ENCODE measurements around the gene MSI2. TPM values are rescaled to one million over a fixed set of nuclear protein-coding genes. Genes with fewer than 3 reads are reported as not detected.

Gene MSI2
- total RNA-seq, 2 experiments from 2014 or later, result 131 to 164 TPM

GRCh38 chr17:57657211-57657610 is 400.9 kb downstream of the MSI2 start:
- no peak overlapping the region for H3K4me2 ChIP-seq (ENCODE audit: low read length)
- H3K4me1 ChIP-seq (ENCODE audit: insufficient read depth, low read length, poor library complexity, severe bottlenecking), result no peaks in the 10 kb centered on the region
- TF ChIP-seq EZH2phosphoT487 (IDR thresholded peaks at IDR 0.05; ENCODE audit: borderline replicate concordance, low read depth, low read length), result no peak
- TF ChIP-seq CTCF (conservative IDR thresholded peaks at IDR 0.05; ENCODE audit: low read length), result no peak
- H3K27ac ChIP-seq (ENCODE audit: low read depth, low read length, poor library complexity, severe bottlenecking), result no peak overlapping the region
- ChIA-PET POLR2A (no interaction called here), CTCF (ENCODE audit: unreplicated experiment) (interaction anchor here (0.6 kb wide), 1 partner anchor 21 kb away, joined by 3 read pairs; no protein-coding TSS in a partner anchor)
- H3K4me3 ChIP-seq (ENCODE audit: low read depth, low read length, poor library complexity, severe bottlenecking), result no peak overlapping the region
- no peaks in the 10 kb centered on the region for H4K20me1 ChIP-seq (ENCODE audit: insufficient read depth, low read length)
- BruUV-seq (replicated peaks), result no TSS peak
- H2AFZ ChIP-seq (ENCODE audit: low read length), result no peak overlapping the region
- H3K9me2 ChIP-seq (ENCODE audit: insufficient read depth, low read length), result no peaks in the 10 kb centered on the region
- no peaks in the 10 kb centered on the region for H3K9me3 ChIP-seq (ENCODE audit: low read length)
- intact Hi-C loops (cut with micrococcal nuclease; ENCODE audit: unreplicated experiment), result no loop called here
- DNase-seq (ENCODE audit: low spot score), result no peak
- H3K79me2 ChIP-seq (ENCODE audit: insufficient read depth, low read depth, low read length), result no peaks in the 10 kb centered on the region
- no peaks in the 10 kb centered on the region for H3K36me3 ChIP-seq (ENCODE audit: insufficient read depth, low read length)

- H3K36me3 ChIP-seq (ENCODE audit: insufficient read depth, low read length), result no peaks in the 10 kb centered on the region
- peaks cover 23% of the 10 kb centered on the region for H3K4me1 ChIP-seq (ENCODE audit: insufficient read depth, low read length, poor library complexity, severe bottlenecking)
These were observed 405.7 kb downstream of the MSI2 start for GRCh38 chr17:57662041-57662440.

More at GRCh38 chr17:57662041-57662440, 405.7 kb downstream of the MSI2 start:
- H3K9me3 ChIP-seq (ENCODE audit: low read length), result no peaks in the 10 kb centered on the region
- no peaks in the 10 kb centered on the region for H3K9me2 ChIP-seq (ENCODE audit: insufficient read depth, low read length)
- ChIA-PET CTCF (ENCODE audit: unreplicated experiment) (interaction anchor here (0.7 to 1.1 kb wide), 2 partner anchors 10 to 46 kb away, joined by 3 read pairs; no protein-coding TSS in a partner anchor), POLR2A (no interaction called here)
- no peaks in the 10 kb centered on the region for H4K20me1 ChIP-seq (ENCODE audit: insufficient read depth, low read length)
- H3K79me2 ChIP-seq (ENCODE audit: insufficient read depth, low read depth, low read length), result no peaks in the 10 kb centered on the region
- H3K4me2 ChIP-seq (ENCODE audit: low read length), result no peak overlapping the region
- no peak for DNase-seq (ENCODE audit: low spot score)
- no peak overlapping the region for H3K4me3 ChIP-seq (ENCODE audit: low read depth, low read length, poor library complexity, severe bottlenecking)
- TF ChIP-seq EZH2phosphoT487 (IDR thresholded peaks at IDR 0.05; ENCODE audit: borderline replicate concordance, low read depth, low read length), result no peak
- TF ChIP-seq CTCF (conservative IDR thresholded peaks at IDR 0.05; ENCODE audit: low read length), result no peak
- H3K27ac ChIP-seq (ENCODE audit: low read depth, low read length, poor library complexity, severe bottlenecking), result no peak overlapping the region
- intact Hi-C loops (cut with micrococcal nuclease; ENCODE audit: unreplicated experiment), result no loop called here
- H2AFZ ChIP-seq (ENCODE audit: low read length), result no peak overlapping the region
- no TSS peak for BruUV-seq (replicated peaks)
